GM12878 (cell line): ENCODE results near the gene CYTH3. TPM values are rescaled to one million over a fixed set of nuclear protein-coding genes. Genes with fewer than 3 reads are reported as not detected.

ENCODE experiments used
- ATAC-seq: fragments of 200-7000 bp; cut with Tn5 transposase; 3 replicates; pipeline ENCODE4 v1.9.1; 2020; ENCODE audit warnings: mild to moderate bottlenecking, moderate library complexity
- BruUV-seq: library from RNA; stranded (reverse); fragments of 400-500 nt; replicated peaks from 2 replicates; lab custom pipeline; 2021; lab: Mats Ljungman, UMichigan
- CTCF ChIA-PET: fragments of 300-600 bp; sonication (Branson Sonifier 250); formaldehyde crosslinking; extraction: SDS; loops from one replicate; lab custom pipeline; 2021; ENCODE audit warnings: inconsistent platforms; lab: Yijun Ruan, JAX
- POLR2A ChIA-PET: fragments of 350-600 bp; formaldehyde crosslinking; extraction: SDS; loops from one replicate; lab custom pipeline; 2021; ENCODE audit warnings: inconsistent platforms; lab: Charles Lee
- RAD21 ChIA-PET: fragments of 300-600 bp; sonication (Branson Sonifier 250); formaldehyde crosslinking; loops from one replicate; lab custom pipeline; 2023; ENCODE audit warnings: antibody characterized with exemption; ENCODE audit not compliant: unreplicated experiment; lab: Charles Lee
- SMC1A ChIA-PET: fragments of 300-600 bp; sonication (Branson Sonifier 250); formaldehyde crosslinking; loops from one replicate; lab custom pipeline; 2023; ENCODE audit not compliant: unreplicated experiment, uncharacterized antibody; lab: Charles Lee
- DNase-seq: peaks from one replicate; pipeline ENCODE4 v3.0.0-alpha.2; 2011; ENCODE audit warnings: low read depth, low spot score
- FAIRE-seq: peaks from 3 replicates; lab custom pipeline; 2011; peaks lifted over from hg19 to GRCh38; lab: Jason Lieb, UNC
- H2AFZ ChIP-seq: 2 replicates; pipeline ENCODE4 v1.6.0; 2011; ENCODE audit warnings: low read depth, low read length, control low read depth; ENCODE audit not compliant: control insufficient read depth
- H3K27ac ChIP-seq: 2 replicates; pipeline ENCODE4 v1.5.1; 2011; ENCODE audit warnings: control low read depth; ENCODE audit not compliant: control insufficient read depth, insufficient read depth
- H3K27me3 ChIP-seq, 2 experiments: replicated peaks in 1 of 2; 2 replicates each; pipeline versions ENCODE4 v1.6.0 to v1.6.1; 2011; ENCODE audit warnings: low read length in 1 of 2; ENCODE audit not compliant: control insufficient read depth in 2 of 2, insufficient read depth in 2 of 2
- H3K36me3 ChIP-seq, 2 experiments: 2 replicates each; pipeline ENCODE4 v1.5.1; 2011; ENCODE audit warnings: low read length in 1 of 2; ENCODE audit not compliant: control insufficient read depth in 2 of 2, insufficient read depth in 2 of 2
- H3K4me1 ChIP-seq: 2 replicates; pipeline ENCODE4 v1.6.1; 2011; ENCODE audit warnings: mild to moderate bottlenecking, low read length, moderate library complexity, mixed read lengths; ENCODE audit not compliant: control insufficient read depth, insufficient read depth
- H3K4me2 ChIP-seq: 2 replicates; pipeline ENCODE4 v1.6.0; 2011; ENCODE audit warnings: control low read depth; ENCODE audit not compliant: control insufficient read depth, insufficient read depth
- H3K4me3 ChIP-seq: fragments of 200-600 bp; sonication (generic); 2 replicates; pipeline ENCODE4 v1.5.1; 2016
- H3K79me2 ChIP-seq: 2 replicates; pipeline ENCODE4 v1.6.0; 2011; ENCODE audit warnings: low read length; ENCODE audit not compliant: control insufficient read depth, insufficient read depth
- H3K9ac ChIP-seq: 2 replicates; pipeline ENCODE4 v1.8.0; 2011; ENCODE audit warnings: low read length, control low read depth, mixed read lengths; ENCODE audit not compliant: control insufficient read depth, insufficient read depth
- H3K9me3 ChIP-seq: replicated peaks from 3 replicates; pipeline ENCODE4 v1.5.1; 2011; ENCODE audit warnings: mild to moderate bottlenecking, low read length; ENCODE audit not compliant: control insufficient read depth, insufficient read depth
- H4K20me1 ChIP-seq: 2 replicates; pipeline ENCODE4 v1.6.0; 2011; ENCODE audit not compliant: control insufficient read depth, insufficient read depth
- ATF7 ChIP-seq: fragments of 450-650 bp; IDR thresholded peaks from 2 replicates; pipeline ENCODE4 v1.6.1; 2016; ENCODE audit warnings: low read depth, mild to moderate bottlenecking
- BCL3 ChIP-seq: IDR thresholded peaks from 2 replicates; pipeline ENCODE4 v1.6.1; 2011; ENCODE audit warnings: borderline replicate concordance, low read depth, mild to moderate bottlenecking, moderate library complexity, low read length; ENCODE audit not compliant: insufficient read depth, poor library complexity, severe bottlenecking
- E2F8 ChIP-seq: fragments of 450-650 bp; IDR thresholded peaks from 2 replicates; pipeline ENCODE4 v1.6.1; 2018; ENCODE audit warnings: mild to moderate bottlenecking, low read depth, moderate library complexity; ENCODE audit not compliant: partially characterized antibody
- E4F1 ChIP-seq: fragments of 450-650 bp; IDR thresholded peaks from 2 replicates; pipeline ENCODE4 v1.6.1; 2018; ENCODE audit warnings: borderline replicate concordance, mild to moderate bottlenecking; ENCODE audit not compliant: partially characterized antibody
- ETV6 ChIP-seq, 2 experiments: fragments of 450-650 bp in 1 of 2; IDR thresholded peaks in 1 of 2; conservative IDR thresholded peaks in 1 of 2; 2 replicates each; pipeline ENCODE4 v1.6.1; 2014; ENCODE audit warnings: antibody characterized with exemption in 1 of 2, borderline replicate concordance in 1 of 2, low read depth in 1 of 2, mild to moderate bottlenecking in 1 of 2, moderate library complexity in 1 of 2
- MYB ChIP-seq: fragments of 150-350 bp; IDR thresholded peaks from 2 replicates; pipeline ENCODE4 v1.6.1; 2014; ENCODE audit warnings: mild to moderate bottlenecking, low read depth, low read length, borderline replicate concordance
- PAX8 ChIP-seq: fragments of 450-650 bp; IDR thresholded peaks from 2 replicates; pipeline ENCODE4 v1.6.1; 2017; ENCODE audit warnings: mild to moderate bottlenecking, moderate library complexity
- RBBP5 ChIP-seq: fragments of 200-600 bp; sonication (generic); conservative IDR thresholded peaks from 2 replicates; pipeline ENCODE4 v1.6.1; 2016
- SREBF2 ChIP-seq: IDR thresholded peaks from 2 replicates; pipeline ENCODE4 v1.6.1; 2012; ENCODE audit warnings: mild to moderate bottlenecking, low read length
- WGBS: methylation state at CpG from one replicate; pipeline ENCODE4 v1.1.6; 2016; ENCODE audit warnings: low lambda C conversion rate; ENCODE audit not compliant: insufficient replicate concordance, insufficient coverage; ENCODE audit errors: missing lambda C conversion rate; 5-methylcytosine and 5-hydroxymethylcytosine counted together
- in situ Hi-C: fragments of 300-500 bp; cut with MboI; formaldehyde crosslinking; loops from 9 replicates; pipeline ENCODE4 v1.14.3; 2018; ENCODE audit warnings: mixed read lengths
- intact Hi-C: fragments of 100-400 bp; cut with micrococcal nuclease; formaldehyde crosslinking; loops from one replicate; pipeline ENCODE4 v1.14.2; 2022; ENCODE audit not compliant: unreplicated experiment
- polyA plus RNA-seq, 11 experiments: library from polyadenylated mRNA; depleted of rRNA in 4 of 11; unstranded in 6 of 11; stranded (reverse) in 5 of 11; fragments of >200 nt; fragmentation: Nextera tagmentation in 4 of 11; fragmentation: Illumina TruSeq in 1 of 11; extraction: Ambion mirVana in 4 of 11; extraction: Trizol in 1 of 11; gene quantifications; 1 replicate in 1 of 11; 2 replicates in 10 of 11; pipeline versions ENCODE4 v1.2.1 to v1.2.3, GENCODE V29; 2011 to 2016; ENCODE audit warnings: inconsistent platforms in 2 of 11, missing spikeins in 2 of 11, low read depth in 1 of 11
- total RNA-seq, 4 experiments: library from RNA; depleted of rRNA in 3 of 4; stranded (reverse); fragments of >200 nt in 3 of 4; fragmentation: Illumina TruSeq in 1 of 4; extraction: Trizol in 1 of 4; gene quantifications; 2 replicates each; pipeline versions ENCODE4 v1.2.1 to v1.2.3, GENCODE V29; 2013 to 2021

CYTH3 gene
- total and polyA plus RNA-seq, 10 of the 15 experiments (the other 5 are each of a cell fraction or from before 2014, with no cell fraction given), result 0.45 to 28.2 (median 15.7) TPM

- RAD21 ChIA-PET, result interaction anchor here (0.5 kb wide), 1 partner anchor 58 kb away, joined by 3 read pairs; no protein-coding TSS in a partner anchor
- POLR2A ChIA-PET, result no interaction called here
Observed at GRCh38 chr7:6276911-6277408, 4.5 kb upstream of the CYTH3 start.

More at GRCh38 chr7:6276911-6277408, 4.5 kb upstream of the CYTH3 start:
- SMC1A ChIA-PET, result interaction anchor here (0.7 to 1.3 kb wide), 4 partner anchors 16 to 116 kb away, joined by 3 to 5 read pairs (median 3); no protein-coding TSS in a partner anchor
- Histone ChIP-seq H3K9ac (no peak overlapping the region), H3K79me2 (peaks cover 2% of the 10 kb centered on the region), H3K9me3 (no peaks in the 10 kb centered on the region), H2AFZ (no peak overlapping the region), H3K36me3 (no peaks in the 10 kb centered on the region), H4K20me1 (no peaks in the 10 kb centered on the region), H3K4me3 (no peak overlapping the region), H3K27ac (no peak overlapping the region), H3K4me1 (peaks cover 3% of the 10 kb centered on the region; the same call in 1 of the 2 replicates), H3K4me2 (no peak overlapping the region), H3K27me3 (no peaks in the 10 kb centered on the region)
- WGBS, result 83% methylated on average over 9 of the region's 9 CpGs
- CTCF ChIA-PET, result interaction anchor here (1.5 kb wide), 1 partner anchor 8 kb away, joined by 3 read pairs; no protein-coding TSS in a partner anchor
- DNase-seq, result no peak
- ATAC-seq, result no peak
- intact Hi-C loops, result no loop called here
- TF ChIP-seq SREBF2 (no peak), E4F1 (no peak), ATF7 (no peak), E2F8 (no peak), PAX8 (no peak), BCL3 (no peak), MYB (no peak), ETV6 (conservative IDR thresholded peaks at IDR 0.05 in 1 of 2, IDR thresholded peaks at IDR 0.05 in 1 of 2; ENCODE audit: borderline replicate concordance in 1 of 2, low read depth in 1 of 2) (no peak), RBBP5 (no peak)
- in situ Hi-C loops, result no loop called here
- FAIRE-seq, result no peak
- BruUV-seq, result no TSS peak
